ENCODE results near the gene TAF1.

GRCh38 chrX:71367396-71367795, 1.2 kb downstream of the TAF1 start:
- no peak for TF ChIP-seq CTCF (IDR thresholded peaks at IDR 0.05)
- no peak for TF ChIP-seq POLR2A (IDR thresholded peaks at IDR 0.05)
